Peyer's patch (tissue), 4 donors: Measurements from ENCODE around the gene ARPC1B. TPM values are rescaled to one million over a fixed set of nuclear protein-coding genes. Genes with fewer than 3 reads are reported as not detected.
A peak's percentile ranks its signal among the peaks of the same experiment; 100 is the strongest.
"Not testable (repeated sequence)": the region's sequence is repeated elsewhere in the genome, so short reads cannot be mapped to it uniquely, and the experiment has no call there.

Experiments
- DNase-seq, 3 donors: peaks; one replicate each; pipeline ENCODE4 v3.0.0-alpha.2; 2017 to 2019
- H3K27ac ChIP-seq, 4 donors: fragments of 200-600 bp; sonication (generic); one replicate each; pipeline ENCODE4 v1.5.1; 2016 to 2019
- H3K27me3 ChIP-seq, 2 donors: fragments of 200-600 bp; sonication (generic); one replicate each; pipeline ENCODE4 v1.5.1; 2019
- H3K36me3 ChIP-seq, 3 donors: fragments of 200-600 bp; sonication (generic); one replicate each; pipeline ENCODE4 v1.5.1; 2016 to 2019
- H3K4me1 ChIP-seq, 4 donors: fragments of 200-600 bp; sonication (generic); one replicate each; pipeline ENCODE4 v1.5.1; 2016 to 2019
- H3K4me3 ChIP-seq, 4 donors: fragments of 200-600 bp; sonication (generic); 1 replicate in 3 of 4; 2 replicates in 1 of 4; pipeline ENCODE4 v1.5.1; 2016 to 2019; ENCODE audit warnings: mild to moderate bottlenecking in 1 of 4
- H3K9me3 ChIP-seq, 4 donors: fragments of 200-600 bp; sonication (generic); one replicate each; pipeline ENCODE4 v1.5.1; 2016 to 2019; ENCODE audit warnings: mild to moderate bottlenecking in 1 of 4
- POLR2A ChIP-seq, 2 donors: fragments of 450-650 bp; IDR thresholded peaks; one replicate each; pipeline ENCODE4 v1.5.1; 2017; ENCODE audit warnings: antibody characterized with exemption in 2 of 2, mild to moderate bottlenecking in 2 of 2, moderate library complexity in 2 of 2
- total RNA-seq, 4 donors: library from RNA; depleted of rRNA; stranded (reverse); fragments of >200 nt; gene quantifications; one replicate each; pipeline ENCODE4 v1.1.0, GENCODE V29; 2016
- TF ChIP-seq, protein P1 (sequence below), 6 experiments: fragments of 450-650 bp in 4 of 6; fragments of 200-600 bp in 2 of 6; sonication (generic) in 1 of 6; IDR thresholded peaks; one replicate each; pipeline ENCODE4 v1.5.1; 2017 to 2019; ENCODE audit warnings: antibody characterized with exemption in 6 of 6, mild to moderate bottlenecking in 3 of 6, moderate library complexity in 1 of 6

Gene ARPC1B
- total RNA-seq, 4 donors from 2014 or later = 228 to 386 (median 343) TPM

- H3K27me3 ChIP-seq = no peaks in the 10 kb centered on the region
- H3K9me3 ChIP-seq = no peaks in the 10 kb centered on the region
- peaks cover 0 to 11% (median 0%) of the 10 kb centered on the region in 3 donors for H3K36me3 ChIP-seq
- peak overlapping the region in 3 of 4 donors; percentile 11 to 72 (median 69) for H3K27ac ChIP-seq
- peaks cover 0 to 18% (median 4%) of the 10 kb centered on the region in 4 donors for H3K4me1 ChIP-seq
- no peak for TF ChIP-seq POLR2A (IDR thresholded peaks at IDR 0.05)
- TF ChIP-seq, protein P1, sequence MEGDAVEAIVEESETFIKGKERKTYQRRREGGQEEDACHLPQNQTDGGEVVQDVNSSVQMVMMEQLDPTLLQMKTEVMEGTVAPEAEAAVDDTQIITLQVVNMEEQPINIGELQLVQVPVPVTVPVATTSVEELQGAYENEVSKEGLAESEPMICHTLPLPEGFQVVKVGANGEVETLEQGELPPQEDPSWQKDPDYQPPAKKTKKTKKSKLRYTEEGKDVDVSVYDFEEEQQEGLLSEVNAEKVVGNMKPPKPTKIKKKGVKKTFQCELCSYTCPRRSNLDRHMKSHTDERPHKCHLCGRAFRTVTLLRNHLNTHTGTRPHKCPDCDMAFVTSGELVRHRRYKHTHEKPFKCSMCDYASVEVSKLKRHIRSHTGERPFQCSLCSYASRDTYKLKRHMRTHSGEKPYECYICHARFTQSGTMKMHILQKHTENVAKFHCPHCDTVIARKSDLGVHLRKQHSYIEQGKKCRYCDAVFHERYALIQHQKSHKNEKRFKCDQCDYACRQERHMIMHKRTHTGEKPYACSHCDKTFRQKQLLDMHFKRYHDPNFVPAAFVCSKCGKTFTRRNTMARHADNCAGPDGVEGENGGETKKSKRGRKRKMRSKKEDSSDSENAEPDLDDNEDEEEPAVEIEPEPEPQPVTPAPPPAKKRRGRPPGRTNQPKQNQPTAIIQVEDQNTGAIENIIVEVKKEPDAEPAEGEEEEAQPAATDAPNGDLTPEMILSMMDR (IDR thresholded peaks at IDR 0.05) = no peak
- H3K4me3 ChIP-seq = peak overlapping the region in 1 of 4 donors; percentile 31
- DNase-seq = no peak
Measured at GRCh38 chr7:99372275-99373090, 2.0 kb upstream of the ARPC1B start.

DNA sequence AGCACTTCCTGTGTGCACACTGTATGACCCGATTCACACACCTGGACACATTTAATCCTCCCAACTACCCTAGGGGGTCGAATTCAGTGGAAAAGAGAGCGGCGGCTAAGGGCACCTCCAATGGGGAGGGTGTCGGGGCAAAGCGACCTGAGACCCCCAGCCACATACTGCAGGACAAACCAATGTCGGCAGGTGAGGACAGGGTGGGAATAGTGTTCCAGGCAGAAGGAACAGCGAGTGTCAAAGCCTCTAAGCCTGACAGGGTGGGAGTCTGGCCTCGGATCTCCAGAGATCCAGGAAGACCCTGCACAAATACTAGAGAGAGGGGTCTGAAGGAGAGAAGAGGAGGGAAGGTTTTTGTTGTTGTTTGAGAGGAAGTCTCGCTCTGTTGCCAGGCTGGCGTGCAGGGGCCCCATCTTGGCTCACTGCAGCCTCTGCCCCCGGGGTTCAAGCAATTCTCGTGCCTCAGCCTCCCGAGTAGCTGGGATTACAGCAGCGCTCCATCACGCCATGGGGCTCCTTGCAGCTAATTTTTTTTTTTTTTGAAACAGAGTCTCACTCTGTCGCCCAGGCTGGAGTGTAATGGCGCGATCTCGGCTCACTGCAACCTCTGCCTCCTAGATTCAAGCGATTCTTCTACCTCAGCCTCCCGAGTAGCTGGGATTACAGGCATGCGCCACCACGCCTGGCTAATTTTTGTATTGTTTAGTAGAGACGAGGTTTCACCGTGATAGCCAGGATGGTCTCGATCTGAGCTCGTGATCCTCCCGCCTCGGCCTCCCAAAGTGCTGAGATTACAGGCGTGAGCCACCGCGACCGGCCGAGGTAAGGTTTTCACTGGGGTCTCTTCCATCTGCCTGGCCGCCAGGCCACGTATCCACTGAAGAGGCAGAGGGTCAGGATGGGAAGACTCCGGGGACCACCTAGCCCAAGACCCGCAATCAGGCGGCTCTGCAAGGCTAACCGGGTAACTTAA, 1.2 kb upstream of the ARPC1B start:
- peaks cover 0 to 10% (median 0%) of the 10 kb centered on the region in 3 donors for H3K36me3 ChIP-seq
- TF ChIP-seq, protein P1 (IDR thresholded peaks at IDR 0.05) = no peak
- TF ChIP-seq POLR2A (IDR thresholded peaks at IDR 0.05) = no peak
- peaks cover 0 to 18% (median 4%) of the 10 kb centered on the region in 4 donors for H3K4me1 ChIP-seq
- DNase-seq = no peak
- no peaks in the 10 kb centered on the region for H3K9me3 ChIP-seq
- peak overlapping the region; percentile 86 to 99 (median 90) for H3K4me3 ChIP-seq
- no peaks in the 10 kb centered on the region for H3K27me3 ChIP-seq
- peak overlapping the region; percentile 92 to 99 (median 98) for H3K27ac ChIP-seq

- Histone ChIP-seq H3K27me3 (no peaks in the 10 kb centered on the region), H3K27ac (peak overlapping the region; percentile 92 to 99 (median 98)), H3K9me3 (no peaks in the 10 kb centered on the region), H3K4me1 (peaks cover 0 to 33% (median 14%) of the 10 kb centered on the region in 4 donors), H3K36me3 (peaks cover 0 to 8% (median 0%) of the 10 kb centered on the region in 3 donors), H3K4me3 (peak overlapping the region; percentile 86 to 99 (median 90))
- peak; percentile 80 to 93 (median 91) for DNase-seq
- TF ChIP-seq, protein P1 (IDR thresholded peaks at IDR 0.05) = no peak
- peak; percentile 85 to 87 for TF ChIP-seq POLR2A (IDR thresholded peaks at IDR 0.05)
Measured at GRCh38 chr7:99375070-99375807, 709 bp downstream of the ARPC1B start.

DNA sequence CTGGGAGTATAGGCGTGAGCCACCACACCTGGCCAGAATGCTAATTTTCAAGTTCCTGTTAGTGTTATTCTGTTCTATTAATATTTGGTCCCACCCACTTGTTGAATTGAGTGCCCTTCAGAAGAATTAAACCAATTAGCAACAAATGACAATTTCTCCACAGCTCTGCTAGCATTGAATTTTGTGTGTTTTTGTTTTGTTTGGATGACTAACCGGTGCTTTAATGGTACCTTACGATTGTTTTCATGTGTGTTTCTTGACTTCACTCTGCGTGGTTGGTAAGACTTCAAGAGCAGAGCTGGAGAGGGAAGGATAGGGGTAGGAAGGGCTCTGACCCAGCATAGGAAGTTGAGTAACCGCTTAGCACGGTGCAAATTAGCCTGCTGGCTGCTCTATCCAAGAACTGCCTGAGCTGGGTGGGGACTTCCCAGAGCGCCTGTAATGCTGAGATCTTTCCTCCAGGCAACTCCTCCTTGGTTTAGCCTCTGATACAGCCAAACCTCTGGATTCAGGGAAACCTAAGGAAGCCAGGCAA, 4.6 kb downstream of the ARPC1B start:
- H3K9me3 ChIP-seq = no peaks in the 10 kb centered on the region
- no peaks in the 10 kb centered on the region for H3K27me3 ChIP-seq
- peak overlapping the region in 2 of 4 donors; percentile 23 to 30 for H3K4me3 ChIP-seq
- H3K36me3 ChIP-seq = peaks cover 0 to 20% (median 0%) of the 10 kb centered on the region in 3 donors
- peak in 2 of 3 donors; percentile 59 to 75 for DNase-seq
- H3K27ac ChIP-seq = peak overlapping the region; percentile 79 to 90 (median 82)
- TF ChIP-seq, protein P1 (IDR thresholded peaks at IDR 0.05) = peak in 1 of 6 experiments; percentile 11
- TF ChIP-seq POLR2A (IDR thresholded peaks at IDR 0.05) = no peak
- H3K4me1 ChIP-seq = peaks cover 0 to 52% (median 28%) of the 10 kb centered on the region in 4 donors

DNA sequence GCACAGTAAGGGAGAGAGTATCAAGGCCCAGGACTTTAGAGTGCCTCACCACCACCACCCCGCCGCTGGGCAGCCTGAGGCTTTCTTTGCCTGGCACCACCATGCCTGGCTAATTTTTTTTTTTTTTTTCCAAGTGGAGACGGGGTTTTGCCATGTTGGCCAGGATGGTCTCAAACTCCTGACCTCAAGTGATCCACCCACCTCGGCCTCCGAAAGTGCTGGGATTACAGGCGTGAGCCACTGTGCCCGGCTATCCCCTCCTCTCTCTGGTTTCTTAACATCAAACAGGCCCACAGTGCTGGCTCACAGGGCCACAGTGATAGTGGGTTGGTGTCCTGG, 5.1 kb downstream of the ARPC1B start:
- not testable (repeated sequence) for H3K27me3 ChIP-seq, DNase-seq, H3K9me3 ChIP-seq
- H3K27ac ChIP-seq = peak overlapping the region; percentile 79 to 90 (median 82)
- H3K4me1 ChIP-seq = peaks cover 0 to 52% (median 28%) of the 10 kb centered on the region in 4 donors
- H3K4me3 ChIP-seq = peak overlapping the region in 3 of 4 donors; percentile 20 to 30 (median 23)
- H3K36me3 ChIP-seq = peaks cover 0 to 20% (median 0%) of the 10 kb centered on the region in 3 donors
